Ishikawa (cell line): Measurements from ENCODE around the gene MID1.

Experiments
- CREB1 ChIP-seq: IDR thresholded peaks from 2 replicates; pipeline ENCODE4 v1.6.1; 2012; ENCODE audit warnings: low read depth
- EP300 ChIP-seq: IDR thresholded peaks from 2 replicates; pipeline ENCODE4 v1.6.1; 2012; ENCODE audit warnings: borderline replicate concordance
- NFIC ChIP-seq: IDR thresholded peaks from 2 replicates; pipeline ENCODE4 v1.6.1; 2012
- RAD21 ChIP-seq: IDR thresholded peaks from 2 replicates; pipeline ENCODE4 v1.6.1; 2012; ENCODE audit warnings: low read depth
- TEAD4 ChIP-seq: IDR thresholded peaks from 2 replicates; pipeline ENCODE4 v1.6.1; 2012
- TF ChIP-seq, protein P1 (sequence below): IDR thresholded peaks from 2 replicates; pipeline ENCODE4 v1.6.1; 2012
- TF ChIP-seq, protein P2 (sequence below): IDR thresholded peaks from 2 replicates; pipeline ENCODE4 v1.6.1; 2012
- TF ChIP-seq, protein P3 (sequence below): IDR thresholded peaks from 2 replicates; pipeline ENCODE4 v1.6.1; 2012; ENCODE audit warnings: low read depth, mild to moderate bottlenecking

DNA sequence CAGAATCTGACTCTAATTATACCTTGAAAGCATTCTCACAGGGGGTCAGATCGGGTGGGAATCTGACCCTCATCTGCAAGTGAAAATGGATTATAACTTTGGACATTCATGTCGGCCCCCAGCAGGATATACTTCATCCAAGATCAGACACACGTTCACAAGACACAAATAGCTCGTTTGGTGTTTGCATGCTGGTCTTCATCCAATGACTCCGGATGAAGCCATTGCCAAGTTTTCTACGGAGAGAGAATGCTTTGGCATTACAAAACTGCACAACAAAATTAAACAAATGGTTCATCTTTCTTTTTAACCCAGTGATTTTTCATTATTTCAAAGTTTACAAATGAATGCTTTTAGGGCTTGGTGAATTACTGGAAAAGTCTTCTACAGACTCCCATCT lies 105.5 kb downstream of the MID1 start:
- no peak for TF ChIP-seq CREB1
- no peak for TF ChIP-seq EP300
- TF ChIP-seq NFIC = no peak
- no peak for TF ChIP-seq RAD21
- TF ChIP-seq, protein P1, sequence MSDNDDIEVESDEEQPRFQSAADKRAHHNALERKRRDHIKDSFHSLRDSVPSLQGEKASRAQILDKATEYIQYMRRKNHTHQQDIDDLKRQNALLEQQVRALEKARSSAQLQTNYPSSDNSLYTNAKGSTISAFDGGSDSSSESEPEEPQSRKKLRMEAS = no peak
- TF ChIP-seq TEAD4 = no peak
- TF ChIP-seq, protein P2, sequence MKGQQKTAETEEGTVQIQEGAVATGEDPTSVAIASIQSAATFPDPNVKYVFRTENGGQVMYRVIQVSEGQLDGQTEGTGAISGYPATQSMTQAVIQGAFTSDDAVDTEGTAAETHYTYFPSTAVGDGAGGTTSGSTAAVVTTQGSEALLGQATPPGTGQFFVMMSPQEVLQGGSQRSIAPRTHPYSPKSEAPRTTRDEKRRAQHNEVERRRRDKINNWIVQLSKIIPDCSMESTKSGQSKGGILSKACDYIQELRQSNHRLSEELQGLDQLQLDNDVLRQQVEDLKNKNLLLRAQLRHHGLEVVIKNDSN = no peak
- TF ChIP-seq, protein P3, sequence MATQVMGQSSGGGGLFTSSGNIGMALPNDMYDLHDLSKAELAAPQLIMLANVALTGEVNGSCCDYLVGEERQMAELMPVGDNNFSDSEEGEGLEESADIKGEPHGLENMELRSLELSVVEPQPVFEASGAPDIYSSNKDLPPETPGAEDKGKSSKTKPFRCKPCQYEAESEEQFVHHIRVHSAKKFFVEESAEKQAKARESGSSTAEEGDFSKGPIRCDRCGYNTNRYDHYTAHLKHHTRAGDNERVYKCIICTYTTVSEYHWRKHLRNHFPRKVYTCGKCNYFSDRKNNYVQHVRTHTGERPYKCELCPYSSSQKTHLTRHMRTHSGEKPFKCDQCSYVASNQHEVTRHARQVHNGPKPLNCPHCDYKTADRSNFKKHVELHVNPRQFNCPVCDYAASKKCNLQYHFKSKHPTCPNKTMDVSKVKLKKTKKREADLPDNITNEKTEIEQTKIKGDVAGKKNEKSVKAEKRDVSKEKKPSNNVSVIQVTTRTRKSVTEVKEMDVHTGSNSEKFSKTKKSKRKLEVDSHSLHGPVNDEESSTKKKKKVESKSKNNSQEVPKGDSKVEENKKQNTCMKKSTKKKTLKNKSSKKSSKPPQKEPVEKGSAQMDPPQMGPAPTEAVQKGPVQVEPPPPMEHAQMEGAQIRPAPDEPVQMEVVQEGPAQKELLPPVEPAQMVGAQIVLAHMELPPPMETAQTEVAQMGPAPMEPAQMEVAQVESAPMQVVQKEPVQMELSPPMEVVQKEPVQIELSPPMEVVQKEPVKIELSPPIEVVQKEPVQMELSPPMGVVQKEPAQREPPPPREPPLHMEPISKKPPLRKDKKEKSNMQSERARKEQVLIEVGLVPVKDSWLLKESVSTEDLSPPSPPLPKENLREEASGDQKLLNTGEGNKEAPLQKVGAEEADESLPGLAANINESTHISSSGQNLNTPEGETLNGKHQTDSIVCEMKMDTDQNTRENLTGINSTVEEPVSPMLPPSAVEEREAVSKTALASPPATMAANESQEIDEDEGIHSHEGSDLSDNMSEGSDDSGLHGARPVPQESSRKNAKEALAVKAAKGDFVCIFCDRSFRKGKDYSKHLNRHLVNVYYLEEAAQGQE = no peak
